Fibroblast of skin of left quadriceps (primary cell): Measurements from ENCODE around the gene LDB2.
A peak's percentile ranks its signal among the peaks of the same experiment; 100 is the strongest.
"Not testable (repeated sequence)": the region's sequence is repeated elsewhere in the genome, so short reads cannot be mapped to it uniquely, and the experiment has no call there.

Source experiments
- DNase-seq, 2 experiments: peaks; one replicate each; pipeline ENCODE4 v3.0.0-alpha.2; 2013; ENCODE audit warnings: low read depth in 2 of 2

The LDB2 gene

DNA sequence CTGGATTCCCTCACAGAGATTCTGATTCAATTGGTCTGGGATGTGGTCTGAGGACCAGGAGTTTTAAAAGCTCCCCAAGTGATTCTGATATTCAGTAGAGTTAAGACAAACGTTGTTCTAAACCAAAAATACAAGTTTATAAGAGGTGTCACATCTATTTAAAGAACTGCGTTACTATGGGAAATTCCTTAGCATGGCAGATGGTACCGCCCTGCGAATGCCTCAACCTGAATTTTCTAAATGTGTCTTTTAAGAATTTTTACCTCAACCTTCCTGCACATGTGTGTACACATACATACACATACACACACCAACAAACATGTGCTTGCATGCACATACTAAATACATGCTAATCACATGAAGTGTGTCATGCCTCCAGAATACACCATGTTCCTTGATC, 343.3 kb downstream of the LDB2 start:
- DNase-seq, result no peak

DNA sequence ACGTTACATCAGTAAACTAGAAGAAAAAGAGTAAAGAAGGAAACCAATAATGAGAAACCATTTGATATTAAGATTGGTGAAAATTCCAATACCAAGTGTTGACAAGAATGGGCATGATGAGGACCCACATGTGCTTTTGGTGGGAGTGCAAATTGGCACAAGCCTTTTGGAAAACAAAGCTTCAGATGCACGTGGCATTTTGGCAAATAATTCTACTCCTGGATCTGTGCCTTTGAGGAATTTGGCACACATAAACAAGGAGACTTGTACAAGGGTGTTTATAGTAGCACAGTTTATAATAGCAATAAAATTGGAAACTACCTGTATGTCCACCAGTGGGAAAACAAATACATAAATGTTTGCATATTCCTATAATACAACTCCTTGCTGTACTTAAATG, 347.9 kb downstream of the LDB2 start:
- DNase-seq, result no peak

DNA sequence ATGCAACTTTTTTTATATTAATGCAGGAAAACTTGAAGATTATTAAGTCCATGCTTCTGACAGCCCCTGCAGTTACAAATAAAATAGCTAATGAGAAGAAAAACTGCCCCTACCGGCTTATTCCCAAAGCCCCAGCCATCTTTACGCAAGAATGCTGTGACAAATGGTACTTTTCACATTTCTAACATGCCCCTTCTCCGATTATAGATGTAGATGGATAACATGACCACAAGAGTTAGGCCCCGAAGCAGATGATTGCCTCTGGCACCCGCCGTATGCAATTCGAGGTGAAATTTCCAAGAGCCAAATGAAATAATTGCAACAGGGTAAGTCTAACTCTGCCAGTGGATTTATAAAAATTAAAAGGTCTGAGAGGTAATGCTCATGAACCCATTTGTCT, 352.8 kb downstream of the LDB2 start:
- DNase-seq, result no peak

DNA sequence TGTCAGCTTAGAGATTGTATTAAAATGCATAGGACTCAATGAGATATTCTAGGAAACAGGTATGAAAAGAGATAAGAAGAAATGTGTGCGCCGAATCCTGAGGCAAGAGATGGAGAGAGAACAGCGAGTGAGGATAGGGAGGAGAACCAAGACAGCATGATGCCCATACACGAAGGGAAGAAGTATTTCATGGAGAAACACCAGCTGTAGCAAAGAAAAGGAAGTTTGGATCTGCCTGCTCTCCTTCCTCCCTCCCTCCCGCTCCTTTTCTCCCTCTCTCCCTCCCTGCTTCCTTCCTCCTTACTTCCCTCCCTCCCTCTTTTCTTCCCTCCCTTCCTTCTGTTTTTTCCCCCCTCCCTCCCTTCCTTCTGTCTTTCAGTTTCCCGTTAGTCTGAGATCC, 353.6 kb downstream of the LDB2 start:
- DNase-seq, result no peak

DNA sequence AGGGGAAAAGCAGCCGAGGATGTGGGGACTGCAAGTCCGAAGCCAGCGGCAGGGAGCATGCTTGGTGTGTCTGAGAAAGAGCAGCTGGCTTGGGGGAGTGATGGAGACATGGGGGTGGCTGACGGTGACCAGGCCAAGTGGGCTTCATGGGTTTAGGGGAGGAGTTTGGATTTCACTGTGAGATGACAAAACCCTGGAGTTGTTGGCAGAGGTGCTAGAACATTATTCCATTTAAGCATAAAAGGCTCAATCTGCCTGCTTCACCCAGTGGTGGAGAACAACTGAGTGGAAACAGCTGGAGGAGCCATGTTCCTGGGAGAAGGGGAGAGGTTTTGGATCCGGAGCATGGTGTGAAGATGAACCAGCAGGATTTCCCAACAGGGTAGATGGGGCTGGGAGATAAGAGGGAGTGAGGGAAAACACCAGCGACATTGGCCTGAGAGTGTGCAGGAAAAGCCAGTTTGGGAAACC, 354.2 kb downstream of the LDB2 start:
- DNase-seq, result no peak

DNA sequence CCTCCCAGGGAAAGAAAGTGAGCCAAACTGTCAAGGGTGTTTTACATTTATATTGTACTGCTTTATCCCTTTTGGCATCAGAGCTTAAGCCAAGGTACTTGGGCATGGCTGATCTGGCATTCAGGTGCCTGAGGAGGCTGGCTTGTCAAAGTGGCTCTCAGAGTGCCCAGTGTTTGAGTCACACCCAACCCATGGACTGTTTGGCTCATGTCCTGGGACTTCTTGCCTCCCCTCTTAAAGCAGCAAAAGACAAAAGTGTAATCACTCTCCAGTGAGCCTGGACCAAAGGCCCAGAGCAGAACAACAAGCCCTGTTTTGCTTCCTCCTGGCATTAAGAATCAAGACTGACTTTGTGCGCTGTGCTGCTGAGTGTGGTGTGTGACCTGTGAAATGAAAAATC, 360.5 kb downstream of the LDB2 start:
- no peak for DNase-seq

DNA sequence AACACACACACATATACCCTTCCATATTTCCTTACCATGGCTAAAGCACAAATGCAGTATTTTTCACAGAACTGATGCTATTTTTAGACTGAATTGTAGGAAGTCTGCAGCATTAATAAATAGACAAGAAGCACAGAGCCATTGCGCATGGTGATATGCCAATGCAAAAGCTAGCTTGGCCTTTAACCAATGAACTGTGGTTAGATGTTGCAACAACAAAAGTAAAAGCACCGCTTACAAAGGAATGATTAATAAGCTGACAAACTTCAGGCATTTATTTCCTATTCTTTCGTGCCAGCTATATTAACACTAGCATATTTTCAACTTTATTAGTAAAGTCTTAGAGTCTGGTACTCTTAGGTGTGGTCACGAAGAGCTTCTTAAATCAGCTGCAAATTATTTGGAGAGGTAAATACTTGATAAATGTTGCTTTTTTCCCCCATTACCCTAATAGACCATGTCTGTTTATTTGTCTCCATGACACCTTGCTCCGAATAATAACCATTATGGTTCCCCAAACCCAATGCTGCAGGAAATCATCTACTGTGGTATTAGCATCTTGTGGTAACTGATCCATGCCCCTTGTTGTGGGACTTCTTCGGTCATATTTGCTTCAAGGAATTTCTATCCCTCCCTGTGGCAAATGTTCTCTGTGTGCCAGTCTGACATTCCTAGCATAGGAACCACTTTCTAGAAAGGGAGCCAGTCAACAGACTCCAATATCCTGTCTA, 366.0 kb downstream of the LDB2 start:
- DNase-seq, result peak; percentile 83 to 85

DNA sequence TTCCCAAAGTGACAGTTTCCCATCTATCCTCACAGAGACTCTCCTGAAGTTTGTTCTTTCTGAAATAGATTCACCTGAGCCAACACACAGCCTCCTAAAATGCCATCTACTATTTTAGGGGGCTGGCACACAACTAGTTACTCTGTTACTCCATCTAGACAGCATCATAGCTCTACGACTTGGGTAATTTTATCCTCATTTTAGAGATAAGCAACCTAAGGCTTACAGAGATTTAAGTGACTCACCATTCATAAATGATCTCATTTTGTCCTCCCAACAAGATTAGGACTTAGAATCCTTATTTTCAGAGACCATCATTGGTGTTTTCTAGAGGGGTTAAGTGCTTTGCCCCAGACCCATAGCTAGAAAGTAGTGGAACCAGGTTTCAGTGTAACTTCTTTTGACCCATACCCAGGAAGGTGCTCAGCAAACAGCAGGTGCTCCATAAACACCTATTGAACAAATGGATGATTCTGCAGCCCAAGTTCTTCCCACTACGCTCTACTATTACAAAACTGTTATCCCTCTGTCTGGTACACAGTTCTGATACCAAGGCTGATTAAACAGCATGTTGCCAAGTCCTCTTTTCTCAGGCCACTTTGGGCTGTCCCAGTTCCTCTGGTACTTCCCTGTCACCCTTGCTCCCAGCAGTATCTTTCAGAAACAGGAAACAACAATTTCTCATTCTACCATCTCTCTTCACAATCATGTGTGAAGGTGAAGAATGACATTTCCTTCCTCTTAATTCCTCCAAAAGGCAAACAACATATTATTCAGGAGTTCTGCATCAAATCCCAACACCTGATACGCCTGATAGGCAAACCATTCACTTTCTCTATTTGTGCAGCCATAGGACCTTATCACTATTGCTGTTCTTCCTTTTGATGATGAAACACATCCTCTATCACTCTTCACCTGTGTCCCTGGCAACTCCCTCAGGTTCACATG, 367.5 kb downstream of the LDB2 start:
- no peak for DNase-seq

DNA sequence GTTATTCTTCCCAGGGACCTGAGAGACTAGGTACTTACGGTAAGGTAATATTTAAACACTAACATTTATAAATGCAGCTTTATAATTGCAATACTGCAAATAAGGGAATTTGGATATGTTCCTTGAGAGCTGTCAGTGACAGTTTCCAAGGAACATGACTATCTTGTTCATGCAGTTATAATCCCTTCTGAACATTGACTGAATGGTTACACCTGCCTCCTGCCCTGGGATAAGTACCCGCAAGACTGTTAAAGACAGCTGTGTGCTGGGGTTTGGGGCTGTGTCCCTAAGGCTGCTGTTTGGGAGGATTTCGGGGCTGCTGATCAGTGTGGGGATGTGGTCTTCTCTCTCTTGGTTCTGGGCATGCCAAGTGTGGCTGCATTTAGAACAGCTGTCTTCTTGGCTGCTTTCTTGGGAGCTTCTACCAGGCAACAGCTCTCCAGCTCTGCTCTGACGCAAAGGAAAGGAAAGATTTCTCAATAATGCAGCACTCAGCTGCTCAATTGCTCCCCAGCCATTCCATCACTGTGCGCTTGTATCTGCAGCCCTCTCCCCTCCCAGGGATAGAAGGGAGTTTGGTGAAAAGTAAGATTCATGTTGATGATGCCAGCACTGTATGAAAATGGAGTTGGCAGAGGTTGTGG, 373.4 kb downstream of the LDB2 start:
- DNase-seq, result peak; percentile 23 to 35

DNA sequence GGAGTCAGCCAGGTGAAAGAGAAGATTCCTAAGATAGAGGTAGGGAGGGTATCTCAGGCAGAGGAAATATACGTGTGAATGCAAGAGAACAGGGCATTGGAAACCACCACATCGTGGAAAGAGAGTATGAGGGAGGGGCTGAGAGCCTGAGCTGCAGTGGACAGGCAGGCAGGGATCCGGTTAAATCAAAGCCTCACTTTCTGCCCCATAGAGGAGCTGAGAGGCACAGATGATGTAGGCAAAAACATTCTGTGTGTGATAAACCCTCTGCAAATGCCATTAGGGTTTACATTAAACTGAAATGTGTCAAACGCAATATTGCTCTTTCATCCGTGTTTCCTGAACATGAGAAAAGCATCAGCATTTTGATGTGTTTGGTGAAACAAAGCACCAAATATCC, 374.0 kb downstream of the LDB2 start:
- DNase-seq, result no peak

DNA sequence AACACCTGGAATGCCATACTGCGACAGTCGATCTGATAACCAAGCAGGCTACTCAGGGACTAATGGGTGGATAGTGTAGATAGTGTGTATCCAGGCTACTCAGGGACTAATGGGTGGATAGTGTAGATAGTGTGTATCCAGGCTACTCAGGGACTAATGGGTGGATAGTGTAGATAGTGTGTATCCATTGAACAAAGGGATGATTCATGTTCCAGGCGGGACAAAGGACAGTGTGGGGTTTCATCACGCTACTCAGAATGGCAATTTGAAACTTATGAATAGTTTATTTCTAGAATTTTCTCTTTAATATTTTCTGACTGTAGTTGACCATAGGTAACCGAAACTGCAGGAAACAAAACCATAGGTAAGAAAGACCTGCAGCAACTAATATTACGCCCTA, 374.9 kb downstream of the LDB2 start:
- DNase-seq, result not testable (repeated sequence)

DNA sequence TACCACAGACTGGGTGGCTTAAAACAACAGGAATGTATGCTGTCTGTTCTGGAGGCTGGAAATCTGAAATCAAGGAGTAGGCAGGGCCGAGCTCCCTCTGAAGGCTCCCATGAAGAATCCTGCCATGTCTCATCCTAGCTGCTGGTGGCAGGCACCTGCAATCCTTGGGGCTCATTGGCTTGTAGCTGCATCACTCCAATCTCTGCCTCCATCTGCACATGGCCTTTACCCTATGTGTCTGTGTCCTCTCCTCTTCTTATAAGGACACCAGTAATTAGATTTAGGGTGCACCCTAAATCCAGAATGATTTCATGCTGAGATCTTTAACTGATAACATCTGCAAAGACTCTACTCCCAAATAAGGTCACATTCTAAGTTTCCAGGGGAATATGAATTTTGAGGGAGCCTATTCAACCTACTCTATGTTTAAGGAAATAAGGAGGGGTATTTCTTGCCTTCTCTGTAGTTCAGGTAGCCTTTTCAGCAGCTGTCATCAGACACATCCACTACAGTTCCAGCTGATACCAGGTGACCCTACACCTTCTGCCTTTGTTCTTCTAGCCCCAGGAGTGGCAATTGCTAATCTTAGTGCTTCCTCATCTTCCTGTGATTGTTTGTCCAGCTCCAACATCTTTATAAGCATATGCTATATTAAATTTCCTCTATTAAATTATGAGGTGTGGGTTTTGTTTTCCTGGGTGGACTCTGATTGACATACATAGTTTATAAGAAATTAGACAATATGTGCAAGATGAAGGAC, 377.1 kb downstream of the LDB2 start:
- no peak for DNase-seq

DNA sequence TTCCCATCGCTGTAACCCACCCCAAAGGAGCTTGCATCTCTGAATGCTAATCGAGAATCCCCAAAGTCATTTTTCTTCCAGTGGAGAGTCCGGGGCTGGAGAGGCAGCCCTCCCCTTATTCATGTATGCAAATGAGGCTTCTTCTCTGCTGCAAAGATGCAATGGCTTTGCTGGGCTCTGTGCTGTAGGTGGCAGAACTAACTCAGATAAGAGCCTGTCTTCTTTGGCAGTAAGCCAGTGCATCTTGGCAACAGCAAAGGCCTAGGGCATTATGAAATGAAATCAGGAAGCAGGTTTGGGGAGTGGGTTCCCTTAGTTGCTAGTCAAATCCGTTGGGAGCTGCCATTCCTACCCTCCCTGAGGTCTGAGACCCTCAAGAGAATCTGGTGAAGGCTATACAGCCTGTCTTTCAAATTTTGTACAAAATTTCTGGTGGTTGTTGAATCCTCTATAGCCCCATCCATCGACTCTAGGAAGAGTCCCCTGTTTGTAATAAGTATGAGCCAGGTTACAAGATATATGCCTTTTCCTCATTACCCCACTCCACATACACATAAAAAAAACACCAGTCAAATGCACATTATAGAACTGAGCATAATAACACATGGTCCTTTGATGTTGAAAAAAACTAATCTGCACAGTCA, 381.5 kb downstream of the LDB2 start:
- DNase-seq, result peak; percentile 58 to 63

DNA sequence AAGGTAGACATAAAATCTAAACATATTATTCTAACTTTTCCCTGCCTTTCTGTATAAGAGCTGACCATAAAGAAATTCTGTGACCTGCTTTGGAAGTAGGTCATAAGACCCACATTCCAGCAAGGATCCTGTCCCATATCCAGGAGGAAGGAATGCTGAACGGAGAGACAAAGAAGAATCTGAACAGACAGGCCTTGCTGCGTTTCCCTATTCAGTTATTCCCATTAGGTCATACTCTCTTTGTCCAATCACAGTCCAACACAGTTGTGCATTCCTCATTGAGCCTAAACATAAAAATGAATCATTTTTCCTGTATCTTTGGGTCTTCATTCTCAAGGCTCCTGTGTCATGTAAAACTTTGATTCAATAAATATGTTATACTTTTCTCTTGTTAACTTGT, 384.6 kb downstream of the LDB2 start:
- DNase-seq, result no peak

DNA sequence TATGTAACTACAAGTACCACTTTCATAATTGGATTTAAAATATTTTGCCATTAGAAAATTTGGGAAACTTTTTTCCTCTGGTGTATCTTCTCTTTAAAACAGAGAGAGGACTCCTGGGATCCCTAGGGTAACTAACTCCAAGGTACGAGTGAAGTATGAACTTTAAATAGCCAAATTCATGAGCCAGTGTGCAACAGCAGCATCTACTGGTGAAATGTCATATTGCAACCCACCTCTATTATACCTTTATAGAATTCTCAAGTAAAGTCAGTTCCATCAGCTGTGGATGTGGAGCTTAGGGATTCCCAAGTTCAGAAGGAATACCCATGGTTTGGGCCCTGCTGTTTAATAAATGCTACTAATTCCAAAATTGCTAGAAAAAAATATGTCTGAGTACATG, 389.5 kb downstream of the LDB2 start:
- DNase-seq, result no peak

DNA sequence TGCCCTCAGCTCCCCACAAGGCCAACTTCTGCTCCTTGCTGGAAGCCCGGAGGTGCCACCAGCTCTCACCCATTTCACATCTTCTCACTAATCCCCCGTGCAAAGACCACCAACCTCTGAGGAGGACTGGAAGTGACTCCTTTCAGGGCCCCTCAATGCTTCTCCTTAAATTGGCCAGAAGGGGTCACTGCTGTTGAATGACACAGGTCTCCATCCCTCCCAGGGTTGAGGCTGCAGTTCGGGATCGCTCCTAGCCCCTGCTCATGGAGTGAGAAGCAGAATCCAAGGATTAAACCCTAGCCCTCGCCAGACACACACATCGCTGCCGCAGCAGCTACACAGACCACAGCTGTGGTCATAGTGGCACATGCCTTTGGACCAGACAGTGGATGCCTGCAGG, 392.7 kb downstream of the LDB2 start:
- DNase-seq, result no peak

DNA sequence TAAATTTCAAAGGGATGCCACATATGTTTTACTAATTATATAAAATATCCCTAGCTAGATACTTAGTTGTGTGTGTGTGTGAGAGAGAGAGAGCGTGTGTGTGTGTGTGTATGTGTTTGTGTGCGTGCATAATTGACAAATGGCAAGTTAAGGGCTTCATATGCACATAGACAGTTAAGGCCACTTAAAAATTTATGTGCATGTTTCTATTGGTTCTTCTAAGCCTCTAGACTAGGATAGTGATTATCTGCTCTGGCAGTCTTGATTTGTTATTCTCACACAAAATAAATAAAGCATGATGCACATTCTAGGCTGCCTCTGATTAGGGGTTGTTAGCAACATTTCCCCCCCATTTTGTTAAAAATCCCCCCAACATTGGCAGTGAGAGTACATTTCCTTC, 393.2 kb downstream of the LDB2 start:
- no peak for DNase-seq

DNA sequence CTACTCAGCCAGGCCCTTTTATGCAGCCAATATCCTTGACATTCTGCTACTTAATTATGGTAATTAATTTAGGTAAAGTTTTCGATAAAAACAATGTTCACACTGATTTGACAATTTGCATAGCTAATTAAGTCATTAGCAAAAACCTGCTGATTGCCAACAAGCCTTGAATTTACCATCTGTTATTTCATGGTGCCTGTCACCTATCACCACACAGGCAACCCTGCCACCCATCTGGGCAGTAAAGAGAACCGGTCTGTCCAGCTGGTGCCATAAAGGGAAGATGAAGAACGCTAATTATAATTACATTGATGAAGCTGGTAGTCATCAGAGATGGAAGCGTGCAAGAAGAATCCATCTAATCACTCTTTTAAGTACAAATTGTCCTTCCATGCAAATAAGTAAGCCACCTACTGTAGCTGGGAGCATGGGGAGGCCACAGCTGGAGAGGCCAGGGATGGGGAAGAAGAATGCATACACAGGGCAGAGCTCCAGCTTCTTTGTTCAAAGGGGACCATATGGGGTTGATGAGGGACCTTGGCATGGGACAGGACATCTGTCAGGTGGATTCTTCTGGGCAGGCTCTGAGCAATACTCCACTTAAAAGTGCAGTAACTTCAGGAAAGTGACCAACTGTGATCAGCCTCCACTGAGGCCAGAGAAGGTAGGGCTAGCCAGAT, 394.9 kb downstream of the LDB2 start:
- DNase-seq, result no peak

DNA sequence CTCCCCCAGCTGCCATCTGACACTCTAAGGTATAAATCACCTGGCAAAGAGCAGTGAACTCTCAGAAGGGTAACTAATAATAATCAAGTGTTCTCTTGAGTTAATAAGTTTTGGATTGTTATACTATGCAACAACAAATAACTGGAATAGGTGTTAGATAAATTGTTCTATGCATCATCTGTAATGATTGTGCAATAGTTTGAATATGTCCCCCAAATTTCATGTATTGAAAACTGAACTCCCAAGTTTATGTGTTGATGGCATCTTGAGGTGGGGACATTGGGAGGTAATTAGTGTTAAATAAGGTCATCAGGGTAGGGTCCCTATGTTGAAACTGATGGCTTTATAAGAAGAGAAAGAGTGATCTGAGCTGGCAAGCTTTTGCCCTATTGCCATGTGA, 399.5 kb downstream of the LDB2 start:
- DNase-seq, result no peak

DNA sequence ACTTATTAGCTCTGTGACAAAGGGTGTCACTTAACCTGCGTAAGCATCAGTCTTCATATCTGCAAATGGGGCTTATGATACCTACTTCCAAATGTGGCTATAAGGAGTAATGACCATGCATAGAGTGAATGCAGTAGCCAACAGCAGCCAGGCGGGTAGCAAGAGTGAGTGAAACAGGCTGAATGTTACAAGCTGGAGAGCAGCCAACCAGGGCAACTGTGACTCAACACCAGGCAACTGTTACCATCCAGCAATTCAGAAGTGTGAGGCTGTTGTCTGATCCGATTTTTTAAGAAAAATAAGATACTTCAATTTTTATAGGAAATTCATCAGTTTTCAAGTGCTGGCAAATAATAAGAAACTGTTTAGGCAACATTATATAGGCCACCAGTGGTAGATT, 401.9 kb downstream of the LDB2 start:
- peak in 1 of 2 experiments; percentile 15 for DNase-seq

DNA sequence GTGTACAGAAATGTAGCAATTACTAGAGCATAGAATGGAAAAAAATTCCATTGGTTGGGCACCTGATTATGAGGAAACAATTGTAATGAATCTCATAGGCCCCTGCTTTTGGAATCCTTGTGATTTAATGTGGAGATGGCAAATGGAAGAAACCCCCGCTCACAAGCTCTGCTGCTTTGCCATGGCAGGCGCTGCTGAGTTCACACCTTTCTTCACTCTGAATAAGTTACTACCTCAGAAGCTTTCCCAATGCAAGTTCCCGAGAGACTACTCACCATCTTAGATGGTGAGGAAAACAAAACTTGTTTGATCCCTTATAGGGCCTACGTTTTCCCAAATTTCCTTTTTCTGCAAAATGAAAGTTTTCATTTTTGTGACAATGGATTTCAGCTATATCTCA, 405.6 kb downstream of the LDB2 start:
- no peak for DNase-seq
